Smooth muscle cell (in vitro differentiated cells): ENCODE measurements around the gene DENND5A. TPM values are rescaled to one million over a fixed set of nuclear protein-coding genes. Genes with fewer than 3 reads are reported as not detected.

Experiments
- DNase-seq: peaks from one replicate; lab custom pipeline; 2025; ENCODE audit not compliant: unreplicated experiment; lab: John Stamatoyannopoulos, UW
- H2AFZ ChIP-seq: fragments of 200-600 bp; sonication (generic); 2 replicates; pipeline ENCODE4 v1.6.0; 2016; ENCODE audit warnings: antibody characterized with exemption, low read depth, mild to moderate bottlenecking
- H3F3A ChIP-seq: fragments of 200-600 bp; sonication (generic); 2 replicates; pipeline ENCODE4 v1.6.0; 2017; ENCODE audit warnings: antibody characterized with exemption, low read depth
- H3K27ac ChIP-seq: fragments of 200-600 bp; sonication (generic); 2 replicates; pipeline ENCODE4 v1.5.1; 2016; ENCODE audit warnings: low read depth, mild to moderate bottlenecking
- H3K27me3 ChIP-seq: fragments of 200-600 bp; sonication (generic); 2 replicates; pipeline ENCODE4 v1.6.1; 2016; ENCODE audit warnings: low read depth, mild to moderate bottlenecking
- H3K36me3 ChIP-seq: fragments of 200-600 bp; sonication (generic); 2 replicates; pipeline ENCODE4 v1.5.1; 2016; ENCODE audit warnings: low read depth
- H3K4me1 ChIP-seq: fragments of 200-600 bp; sonication (generic); 2 replicates; pipeline ENCODE4 v1.5.1; 2016; ENCODE audit warnings: low read depth
- H3K4me2 ChIP-seq: fragments of 200-600 bp; sonication (generic); 2 replicates; pipeline ENCODE4 v1.6.0; 2016; ENCODE audit warnings: mild to moderate bottlenecking
- H3K4me3 ChIP-seq: fragments of 200-600 bp; sonication (generic); 2 replicates; pipeline ENCODE4 v1.5.1; 2016; ENCODE audit warnings: mild to moderate bottlenecking
- H3K79me2 ChIP-seq: fragments of 200-600 bp; sonication (generic); 2 replicates; pipeline ENCODE4 v1.6.0; 2016; ENCODE audit warnings: low read depth, mild to moderate bottlenecking
- H3K9ac ChIP-seq: fragments of 200-600 bp; sonication (generic); 2 replicates; pipeline ENCODE4 v1.6.0; 2016; ENCODE audit warnings: low read depth
- H3K9me3 ChIP-seq: fragments of 200-600 bp; sonication (generic); replicated peaks from 2 replicates; pipeline ENCODE4 v1.5.1; 2016; ENCODE audit warnings: low read depth
- H4K20me1 ChIP-seq: fragments of 200-600 bp; sonication (generic); 2 replicates; pipeline ENCODE4 v1.6.0; 2016; ENCODE audit warnings: low read depth
- WGBS: methylation state at CpG from one replicate; pipeline ENCODE4 v1.1.7; 2016; ENCODE audit warnings: low lambda C conversion rate; 5-methylcytosine and 5-hydroxymethylcytosine counted together
- microRNA-seq: library from miRNA; unstranded; fragments of <30 nt; microRNA quantifications from one replicate; pipeline ENCODE4, GENCODE V29; 2016; ENCODE audit warnings: borderline number of aligned reads
- polyA plus RNA-seq: library from polyadenylated mRNA; unstranded; fragments of >200 nt; fragmentation: Nextera tagmentation; extraction: Ambion mirVana; gene quantifications from 2 replicates; pipeline ENCODE4 v1.2.1, GENCODE V29; 2016
- small RNA-seq: library from RNA; depleted of rRNA; stranded (forward); fragments of <200 nt; gene quantifications from one replicate; pipeline ENCODE3, GENCODE V24; 2014
- total RNA-seq: library from RNA; depleted of rRNA; stranded (reverse); fragments of >200 nt; gene quantifications from 2 replicates; pipeline ENCODE4 v1.2.3, GENCODE V29; 2014
- TF ChIP-seq, protein P1 (sequence below): fragments of 200-600 bp; sonication (generic); IDR thresholded peaks from 2 replicates; pipeline ENCODE4 v1.5.1; 2017; ENCODE audit warnings: borderline replicate concordance, mild to moderate bottlenecking, antibody characterized with exemption; ENCODE audit not compliant: insufficient read depth, poor library complexity, severe bottlenecking

Gene DENND5A
- total and polyA plus RNA-seq, 2 experiments from 2014 or later: 42.0 to 66.1 TPM

DNA sequence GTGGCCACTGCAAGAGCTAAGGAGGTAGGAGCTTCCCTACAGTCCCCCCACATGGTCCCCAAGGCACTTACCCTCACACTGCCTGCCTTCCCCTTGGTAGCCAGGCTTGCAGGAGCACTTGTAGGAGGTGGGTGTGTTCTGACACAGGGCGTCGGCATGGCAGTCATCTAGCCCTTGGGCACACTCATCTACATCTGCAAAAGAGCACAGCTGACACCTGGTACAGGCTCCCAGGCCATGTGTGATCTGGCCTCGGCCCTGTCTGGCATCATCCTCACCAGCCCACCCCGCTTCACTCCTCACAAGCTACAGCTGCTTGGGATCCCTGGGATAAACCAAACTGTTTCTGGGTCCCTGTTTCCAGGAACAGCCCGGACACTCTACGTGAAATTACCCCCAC lies 175.5 kb downstream of the DENND5A start:
- no peak overlapping the region for H3K9ac ChIP-seq
- no peaks in the 10 kb centered on the region for H3F3A ChIP-seq
- H2AFZ ChIP-seq: no peak overlapping the region
- H3K4me2 ChIP-seq: no peak overlapping the region
- no peaks in the 10 kb centered on the region for H4K20me1 ChIP-seq
- no peaks in the 10 kb centered on the region for H3K9me3 ChIP-seq
- TF ChIP-seq, protein P1, sequence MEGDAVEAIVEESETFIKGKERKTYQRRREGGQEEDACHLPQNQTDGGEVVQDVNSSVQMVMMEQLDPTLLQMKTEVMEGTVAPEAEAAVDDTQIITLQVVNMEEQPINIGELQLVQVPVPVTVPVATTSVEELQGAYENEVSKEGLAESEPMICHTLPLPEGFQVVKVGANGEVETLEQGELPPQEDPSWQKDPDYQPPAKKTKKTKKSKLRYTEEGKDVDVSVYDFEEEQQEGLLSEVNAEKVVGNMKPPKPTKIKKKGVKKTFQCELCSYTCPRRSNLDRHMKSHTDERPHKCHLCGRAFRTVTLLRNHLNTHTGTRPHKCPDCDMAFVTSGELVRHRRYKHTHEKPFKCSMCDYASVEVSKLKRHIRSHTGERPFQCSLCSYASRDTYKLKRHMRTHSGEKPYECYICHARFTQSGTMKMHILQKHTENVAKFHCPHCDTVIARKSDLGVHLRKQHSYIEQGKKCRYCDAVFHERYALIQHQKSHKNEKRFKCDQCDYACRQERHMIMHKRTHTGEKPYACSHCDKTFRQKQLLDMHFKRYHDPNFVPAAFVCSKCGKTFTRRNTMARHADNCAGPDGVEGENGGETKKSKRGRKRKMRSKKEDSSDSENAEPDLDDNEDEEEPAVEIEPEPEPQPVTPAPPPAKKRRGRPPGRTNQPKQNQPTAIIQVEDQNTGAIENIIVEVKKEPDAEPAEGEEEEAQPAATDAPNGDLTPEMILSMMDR: no peak
- no peak overlapping the region for H3K27ac ChIP-seq
- 83% methylated on average over 6 of the region's 6 CpGs for WGBS
- no peak overlapping the region for H3K4me3 ChIP-seq
- no peaks in the 10 kb centered on the region for H3K79me2 ChIP-seq
- H3K27me3 ChIP-seq: peaks cover 49% of the 10 kb centered on the region
- peaks cover 8% of the 10 kb centered on the region for H3K4me1 ChIP-seq
- H3K36me3 ChIP-seq: no peaks in the 10 kb centered on the region
- no peak for DNase-seq

DNA sequence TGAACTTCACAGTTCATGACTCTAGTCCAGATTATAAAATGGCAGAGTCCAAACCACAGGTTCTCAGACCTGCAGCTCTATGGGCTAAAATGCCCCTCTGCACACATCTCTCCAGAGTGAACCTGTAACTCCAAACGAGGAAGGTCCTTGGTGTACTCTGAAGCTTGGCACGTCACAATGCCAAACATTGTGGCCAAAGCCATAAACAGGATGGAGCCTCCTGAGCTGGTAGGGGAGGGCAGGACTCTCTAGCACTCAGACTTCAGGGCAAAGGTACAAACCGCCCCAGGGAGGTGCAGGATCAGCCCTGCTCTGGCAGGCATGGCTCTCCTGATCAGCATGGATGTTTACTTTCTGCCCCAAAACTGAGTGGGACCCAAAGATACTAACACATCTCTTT lies 176.1 kb downstream of the DENND5A start:
- Histone ChIP-seq H3K4me3 (no peak overlapping the region), H3K4me2 (no peak overlapping the region), H4K20me1 (no peaks in the 10 kb centered on the region), H3K36me3 (no peaks in the 10 kb centered on the region), H3K9me3 (no peaks in the 10 kb centered on the region), H3K27me3 (peaks cover 49% of the 10 kb centered on the region), H3K79me2 (no peaks in the 10 kb centered on the region), H3K9ac (no peak overlapping the region), H3K4me1 (peaks cover 8% of the 10 kb centered on the region), H3F3A (no peaks in the 10 kb centered on the region), H2AFZ (no peak overlapping the region), H3K27ac (no peak overlapping the region)
- 95% methylated on average over 3 of the region's 3 CpGs for WGBS
- TF ChIP-seq, protein P1: no peak
- DNase-seq: no peak

Small RNA genes within 50 kb of the gene (microRNA-seq; reads per million reads assigned to microRNA genes)
- not detected for gene MIR5691

Small RNA genes within 50 kb of the gene (small RNA-seq; reads per million reads assigned to genes)
- not detected for gene MIR5691
- not detected for gene RF00017

Other genes starting within 250 kb of the DENND5A start
- 5.0 and 6.7 TPM in 2 replicates for gene SCUBE2, start 173.8 kb downstream of the DENND5A start, total RNA-seq
- gene SCUBE2, start 173.8 kb downstream of the DENND5A start, polyA plus RNA-seq: 1.4 and 2.2 TPM in 2 replicates
- gene TMEM41B, start 49.2 kb upstream of the DENND5A start, total RNA-seq: 57.3 and 95.4 TPM in 2 replicates
- 33.6 and 34.8 TPM in 2 replicates for gene TMEM41B, start 49.2 kb upstream of the DENND5A start, polyA plus RNA-seq
- gene IPO7, start 119.3 kb upstream of the DENND5A start, total RNA-seq: 118 and 156 TPM in 2 replicates
- gene IPO7, start 119.3 kb upstream of the DENND5A start, polyA plus RNA-seq: 4.7 and 6.3 TPM in 2 replicates
- 48.6 and 52.4 TPM in 2 replicates for gene ZNF143, start 195.7 kb upstream of the DENND5A start, total RNA-seq
- gene ZNF143, start 195.7 kb upstream of the DENND5A start, polyA plus RNA-seq: 30.9 and 35.1 TPM in 2 replicates